GM23338 (cell line): ENCODE measurements around the gene BBOX1. TPM values are rescaled to one million over a fixed set of nuclear protein-coding genes. Genes with fewer than 3 reads are reported as not detected.

Source experiments
- JUNB ChIP-seq: IDR thresholded peaks from one replicate; pipeline ENCODE4 v1.6.1; 2016; ENCODE audit warnings: antibody characterized with exemption; ENCODE audit not compliant: unreplicated experiment
- NANOG ChIP-seq: IDR thresholded peaks from 2 replicates; pipeline ENCODE4 v1.6.1; 2016; ENCODE audit warnings: antibody characterized with exemption, borderline replicate concordance
- POLR2AphosphoS5 ChIP-seq: IDR thresholded peaks from 2 replicates; pipeline ENCODE4 v1.6.1; 2016; ENCODE audit warnings: antibody characterized with exemption, low read depth
- STAT1 ChIP-seq: IDR thresholded peaks from one replicate; pipeline ENCODE4 v1.6.1; 2016; ENCODE audit warnings: antibody characterized with exemption; ENCODE audit not compliant: unreplicated experiment
- ZNF114 ChIP-seq: fragments of 250-450 bp; sonication (Bioruptor Pico); IDR thresholded peaks from 2 replicates; pipeline ENCODE4 v1.5.0; 2020; ENCODE audit warnings: mild to moderate bottlenecking, moderate library complexity
- ZNF331 ChIP-seq: fragments of 250-450 bp; sonication (Bioruptor Pico); IDR thresholded peaks from 2 replicates; pipeline ENCODE4 v1.5.0; 2020; ENCODE audit warnings: low read depth, mild to moderate bottlenecking, moderate library complexity
- polyA plus RNA-seq: library from polyadenylated mRNA; unstranded; fragments of >200 nt; fragmentation: Nextera tagmentation; extraction: Ambion mirVana; gene quantifications from 2 replicates; pipeline ENCODE4 v1.2.1, GENCODE V29; 2016
- total RNA-seq: library from RNA; depleted of rRNA; stranded (reverse); fragments of >200 nt; shearing (Covaris generic); gene quantifications from 2 replicates; pipeline ENCODE4 v1.2.3, GENCODE V29; 2014
- TF ChIP-seq, protein P1 (sequence below): fragments of 250-450 bp; sonication (Bioruptor Pico); IDR thresholded peaks from 2 replicates; pipeline ENCODE4 v1.5.0; 2020; ENCODE audit warnings: mild to moderate bottlenecking, moderate library complexity
- TF ChIP-seq, protein P2 (sequence below): IDR thresholded peaks from 2 replicates; pipeline ENCODE4 v1.6.1; 2016; ENCODE audit warnings: antibody characterized with exemption

BBOX1 gene
- total and polyA plus RNA-seq, 2 experiments from 2014 or later, result not detected

DNA sequence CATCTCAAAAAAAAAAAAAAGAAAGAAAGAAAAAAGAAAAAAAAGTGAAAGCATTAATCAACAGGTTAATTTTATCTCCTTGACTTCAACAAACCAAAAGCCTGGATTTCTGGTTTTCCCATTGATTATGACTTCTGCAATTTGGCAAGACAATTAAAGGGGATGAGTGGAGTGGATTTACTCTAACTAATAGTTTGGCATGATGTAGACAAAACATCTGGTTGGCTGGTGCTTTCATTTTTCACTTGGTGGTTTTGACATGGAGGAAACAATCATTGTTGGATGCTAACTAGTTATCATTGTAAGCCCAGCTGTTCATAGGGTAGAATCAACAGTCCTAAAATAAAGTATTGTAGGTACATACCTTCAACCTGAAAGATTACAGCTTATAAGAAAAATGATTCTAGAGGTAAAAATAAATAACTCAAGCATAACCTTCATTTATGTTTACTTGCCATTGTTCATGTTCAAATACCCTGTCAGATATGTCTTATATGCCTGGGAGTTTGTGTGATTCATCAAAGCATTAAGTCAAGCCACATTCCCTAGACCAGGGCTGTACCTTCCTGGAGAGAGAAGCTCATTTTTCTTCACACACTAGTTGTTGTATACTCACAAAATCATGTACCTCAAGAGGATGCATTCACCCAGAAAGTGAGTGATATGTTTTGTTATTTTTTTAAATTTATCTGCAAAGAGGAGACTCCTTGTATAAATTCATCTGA lies 31.6 kb upstream of the BBOX1 start (continued):
- TF ChIP-seq, protein P1, sequence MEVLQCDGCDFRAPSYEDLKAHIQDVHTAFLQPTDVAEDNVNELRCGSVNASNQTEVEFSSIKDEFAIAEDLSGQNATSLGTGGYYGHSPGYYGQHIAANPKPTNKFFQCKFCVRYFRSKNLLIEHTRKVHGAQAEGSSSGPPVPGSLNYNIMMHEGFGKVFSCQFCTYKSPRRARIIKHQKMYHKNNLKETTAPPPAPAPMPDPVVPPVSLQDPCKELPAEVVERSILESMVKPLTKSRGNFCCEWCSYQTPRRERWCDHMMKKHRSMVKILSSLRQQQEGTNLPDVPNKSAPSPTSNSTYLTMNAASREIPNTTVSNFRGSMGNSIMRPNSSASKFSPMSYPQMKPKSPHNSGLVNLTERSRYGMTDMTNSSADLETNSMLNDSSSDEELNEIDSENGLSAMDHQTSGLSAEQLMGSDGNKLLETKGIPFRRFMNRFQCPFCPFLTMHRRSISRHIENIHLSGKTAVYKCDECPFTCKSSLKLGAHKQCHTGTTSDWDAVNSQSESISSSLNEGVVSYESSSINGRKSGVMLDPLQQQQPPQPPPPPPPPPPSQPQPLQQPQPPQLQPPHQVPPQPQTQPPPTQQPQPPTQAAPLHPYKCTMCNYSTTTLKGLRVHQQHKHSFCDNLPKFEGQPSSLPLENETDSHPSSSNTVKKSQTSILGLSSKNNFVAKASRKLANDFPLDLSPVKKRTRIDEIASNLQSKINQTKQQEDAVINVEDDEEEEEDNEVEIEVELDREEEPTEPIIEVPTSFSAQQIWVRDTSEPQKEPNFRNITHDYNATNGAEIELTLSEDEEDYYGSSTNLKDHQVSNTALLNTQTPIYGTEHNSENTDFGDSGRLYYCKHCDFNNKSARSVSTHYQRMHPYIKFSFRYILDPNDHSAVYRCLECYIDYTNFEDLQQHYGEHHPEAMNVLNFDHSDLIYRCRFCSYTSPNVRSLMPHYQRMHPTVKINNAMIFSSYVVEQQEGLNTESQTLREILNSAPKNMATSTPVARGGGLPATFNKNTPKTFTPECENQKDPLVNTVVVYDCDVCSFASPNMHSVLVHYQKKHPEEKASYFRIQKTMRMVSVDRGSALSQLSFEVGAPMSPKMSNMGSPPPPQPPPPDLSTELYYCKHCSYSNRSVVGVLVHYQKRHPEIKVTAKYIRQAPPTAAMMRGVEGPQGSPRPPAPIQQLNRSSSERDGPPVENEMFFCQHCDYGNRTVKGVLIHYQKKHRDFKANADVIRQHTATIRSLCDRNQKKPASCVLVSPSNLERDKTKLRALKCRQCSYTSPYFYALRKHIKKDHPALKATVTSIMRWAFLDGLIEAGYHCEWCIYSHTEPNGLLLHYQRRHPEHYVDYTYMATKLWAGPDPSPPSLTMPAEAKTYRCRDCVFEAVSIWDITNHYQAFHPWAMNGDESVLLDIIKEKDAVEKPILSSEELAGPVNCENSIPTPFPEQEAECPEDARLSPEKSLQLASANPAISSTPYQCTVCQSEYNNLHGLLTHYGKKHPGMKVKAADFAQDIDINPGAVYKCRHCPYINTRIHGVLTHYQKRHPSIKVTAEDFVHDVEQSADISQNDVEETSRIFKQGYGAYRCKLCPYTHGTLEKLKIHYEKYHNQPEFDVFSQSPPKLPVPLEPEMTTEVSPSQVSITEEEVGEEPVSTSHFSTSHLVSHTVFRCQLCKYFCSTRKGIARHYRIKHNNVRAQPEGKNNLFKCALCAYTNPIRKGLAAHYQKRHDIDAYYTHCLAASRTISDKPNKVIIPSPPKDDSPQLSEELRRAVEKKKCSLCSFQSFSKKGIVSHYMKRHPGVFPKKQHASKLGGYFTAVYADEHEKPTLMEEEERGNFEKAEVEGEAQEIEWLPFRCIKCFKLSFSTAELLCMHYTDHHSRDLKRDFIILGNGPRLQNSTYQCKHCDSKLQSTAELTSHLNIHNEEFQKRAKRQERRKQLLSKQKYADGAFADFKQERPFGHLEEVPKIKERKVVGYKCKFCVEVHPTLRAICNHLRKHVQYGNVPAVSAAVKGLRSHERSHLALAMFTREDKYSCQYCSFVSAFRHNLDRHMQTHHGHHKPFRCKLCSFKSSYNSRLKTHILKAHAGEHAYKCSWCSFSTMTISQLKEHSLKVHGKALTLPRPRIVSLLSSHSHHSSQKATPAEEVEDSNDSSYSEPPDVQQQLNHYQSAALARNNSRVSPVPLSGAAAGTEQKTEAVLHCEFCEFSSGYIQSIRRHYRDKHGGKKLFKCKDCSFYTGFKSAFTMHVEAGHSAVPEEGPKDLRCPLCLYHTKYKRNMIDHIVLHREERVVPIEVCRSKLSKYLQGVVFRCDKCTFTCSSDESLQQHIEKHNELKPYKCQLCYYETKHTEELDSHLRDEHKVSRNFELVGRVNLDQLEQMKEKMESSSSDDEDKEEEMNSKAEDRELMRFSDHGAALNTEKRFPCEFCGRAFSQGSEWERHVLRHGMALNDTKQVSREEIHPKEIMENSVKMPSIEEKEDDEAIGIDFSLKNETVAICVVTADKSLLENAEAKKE (CRISPR knock-in tag), result no peak
- TF ChIP-seq ZNF331 (CRISPR knock-in tag) (no peak), JUNB (no peak), POLR2AphosphoS5 (no peak), NANOG (no peak), ZNF114 (CRISPR knock-in tag) (no peak), STAT1 (no peak)
- TF ChIP-seq, protein P2, sequence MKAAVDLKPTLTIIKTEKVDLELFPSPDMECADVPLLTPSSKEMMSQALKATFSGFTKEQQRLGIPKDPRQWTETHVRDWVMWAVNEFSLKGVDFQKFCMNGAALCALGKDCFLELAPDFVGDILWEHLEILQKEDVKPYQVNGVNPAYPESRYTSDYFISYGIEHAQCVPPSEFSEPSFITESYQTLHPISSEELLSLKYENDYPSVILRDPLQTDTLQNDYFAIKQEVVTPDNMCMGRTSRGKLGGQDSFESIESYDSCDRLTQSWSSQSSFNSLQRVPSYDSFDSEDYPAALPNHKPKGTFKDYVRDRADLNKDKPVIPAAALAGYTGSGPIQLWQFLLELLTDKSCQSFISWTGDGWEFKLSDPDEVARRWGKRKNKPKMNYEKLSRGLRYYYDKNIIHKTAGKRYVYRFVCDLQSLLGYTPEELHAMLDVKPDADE, result no peak
